CD4-positive, CD25-positive, alpha-beta regulatory T cell (primary cell): ENCODE measurements around the gene SDF4. TPM values are rescaled to one million over a fixed set of nuclear protein-coding genes. Genes with fewer than 3 reads are reported as not detected.
A peak's percentile ranks its signal among the peaks of the same experiment; 100 is the strongest.
"Not testable (repeated sequence)": the region's sequence is repeated elsewhere in the genome, so short reads cannot be mapped to it uniquely, and the experiment has no call there.

Source experiments
- ATAC-seq, 2 donors: fragments of 150-1000 bp; cut with Tn5 transposase; one replicate each; pipeline ENCODE4 v1.10.0; 2021; ENCODE audit warnings: low read depth in 2 of 2, moderate number of reproducible peaks in 2 of 2, moderate library complexity in 1 of 2
- DNase-seq, 3 donors: peaks; one replicate each; pipeline versions ENCODE4 v3.0.0 to v3.0.0-alpha.2; 2012 to 2022; ENCODE audit warnings: mixed read lengths in 1 of 3
- H3K27ac ChIP-seq: one replicate; pipeline ENCODE4 v1.7.0; 2013; ENCODE audit warnings: mild to moderate bottlenecking, low read length; ENCODE audit not compliant: insufficient read depth, poor library complexity, severe bottlenecking
- H3K27me3 ChIP-seq: one replicate; pipeline ENCODE4 v1.7.0; 2013; ENCODE audit warnings: low read length; ENCODE audit not compliant: control insufficient read depth, insufficient read depth
- H3K36me3 ChIP-seq: one replicate; pipeline ENCODE4 v1.7.0; 2013; ENCODE audit warnings: mild to moderate bottlenecking, low read length, moderate library complexity; ENCODE audit not compliant: control insufficient read depth, insufficient read depth
- H3K4me1 ChIP-seq: 2 replicates; pipeline ENCODE4 v1.7.0; 2013; ENCODE audit warnings: mild to moderate bottlenecking, low read length; ENCODE audit not compliant: insufficient read depth, control insufficient read depth, poor library complexity, severe bottlenecking
- H3K4me3 ChIP-seq: one replicate; pipeline ENCODE4 v1.7.0; 2013; ENCODE audit warnings: low read depth, mild to moderate bottlenecking, low read length, moderate library complexity
- H3K9me3 ChIP-seq, 2 experiments: 1 replicate in 1 of 2; 2 replicates in 1 of 2; pipeline ENCODE4 v1.7.0; 2013; ENCODE audit warnings: low read length in 2 of 2, mild to moderate bottlenecking in 1 of 2, moderate library complexity in 1 of 2; ENCODE audit not compliant: control insufficient read depth in 2 of 2
- H3K27ac Mint-ChIP-seq, 3 donors: one replicate each; pipeline ENCODE4 v1.8.0; 2020 to 2022; ENCODE audit warnings: mild to moderate bottlenecking in 3 of 3, mixed read lengths in 3 of 3, moderate library complexity in 2 of 3
- H3K27me3 Mint-ChIP-seq: one replicate; pipeline ENCODE4 v1.8.0; 2022; ENCODE audit warnings: mild to moderate bottlenecking, mixed read lengths
- H3K36me3 Mint-ChIP-seq: one replicate; pipeline ENCODE4 v1.8.0; 2020; ENCODE audit warnings: mixed read lengths
- H3K4me1 Mint-ChIP-seq, 4 donors: one replicate each; pipeline ENCODE4 v1.8.0; 2020 to 2022; ENCODE audit warnings: mixed read lengths in 4 of 4, mild to moderate bottlenecking in 1 of 4
- H3K4me3 Mint-ChIP-seq, 4 donors: one replicate each; pipeline ENCODE4 v1.8.0; 2020 to 2022; ENCODE audit warnings: mild to moderate bottlenecking in 4 of 4, mixed read lengths in 4 of 4, moderate library complexity in 3 of 4
- H3K9me3 Mint-ChIP-seq, 7 donors: one replicate each; pipeline ENCODE4 v1.8.0; 2020 to 2022; ENCODE audit warnings: mixed read lengths in 7 of 7, mild to moderate bottlenecking in 3 of 7, moderate library complexity in 2 of 7
- polyA plus RNA-seq, 4 donors: library from polyadenylated mRNA; unstranded; fragments of 300-500 nt; fragmentation: Illumina TruSeq; gene quantifications; one replicate each; pipeline ENCODE4 v1.2.3, GENCODE V29; 2021
- total RNA-seq: library from RNA; stranded (reverse); gene quantifications from one replicate; pipeline ENCODE4 v1.2.3, GENCODE V29; 2022

The SDF4 gene
- total and polyA plus RNA-seq, 5 donors from 2014 or later, result 70.3 to 165 (median 103) TPM

DNA sequence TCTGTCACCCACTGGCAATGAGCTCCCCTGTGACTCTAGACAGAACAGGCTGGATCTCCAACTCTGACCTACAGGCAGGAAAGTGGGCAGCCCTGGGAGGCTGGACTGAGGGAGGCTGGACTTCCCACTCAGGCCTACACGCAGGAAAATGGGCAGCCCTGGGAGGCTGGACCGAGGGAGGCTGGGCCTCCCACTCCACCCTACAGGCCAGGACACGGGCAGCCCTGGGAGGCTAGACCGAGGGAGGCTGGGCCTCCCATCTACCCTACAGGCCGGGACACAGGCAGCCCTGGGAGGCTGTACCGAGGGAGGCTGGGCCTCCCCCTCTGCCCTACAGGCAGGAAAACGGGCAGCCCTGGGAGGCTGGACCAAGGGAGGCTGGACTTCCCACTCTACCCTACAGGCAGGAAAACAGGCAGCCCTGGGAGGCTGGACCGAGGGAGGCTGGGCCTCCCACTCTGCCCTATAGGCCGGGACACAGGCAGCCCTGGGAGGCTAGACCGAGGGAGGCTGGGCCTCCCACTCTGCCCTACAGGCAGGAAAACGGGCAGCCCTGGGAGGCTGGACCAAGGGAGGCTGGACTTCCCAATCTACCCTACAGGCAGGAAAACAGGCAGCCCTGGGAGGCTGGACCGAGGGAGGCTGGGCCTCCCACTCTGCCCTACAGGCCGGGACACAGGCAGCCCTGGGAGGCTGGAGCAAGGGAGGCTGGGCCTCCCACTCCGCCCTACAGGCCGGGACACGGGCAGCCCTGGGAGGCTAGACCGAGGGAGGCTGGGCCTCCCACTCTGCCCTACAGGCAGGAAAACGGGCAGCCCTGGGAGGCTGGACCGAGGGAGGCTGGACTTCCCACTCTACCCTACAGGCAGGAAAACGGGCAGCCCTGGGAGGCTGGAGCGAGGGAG lies 16.5 kb upstream of the SDF4 start:
- not testable (repeated sequence) for H3K27me3 Mint-ChIP-seq, H3K4me3 ChIP-seq, H3K27me3 ChIP-seq, H3K4me3 Mint-ChIP-seq, DNase-seq, H3K9me3 Mint-ChIP-seq, H3K36me3 ChIP-seq, H3K9me3 ChIP-seq, H3K36me3 Mint-ChIP-seq, H3K27ac ChIP-seq, ATAC-seq
- H3K4me1 ChIP-seq, result peaks cover 19% of the 10 kb centered on the region
- peak overlapping the region in 1 of 3 donors; percentile 5 for H3K27ac Mint-ChIP-seq
- H3K4me1 Mint-ChIP-seq, result peaks cover 0 to 22% (median 6%) of the 10 kb centered on the region in 4 donors

DNA sequence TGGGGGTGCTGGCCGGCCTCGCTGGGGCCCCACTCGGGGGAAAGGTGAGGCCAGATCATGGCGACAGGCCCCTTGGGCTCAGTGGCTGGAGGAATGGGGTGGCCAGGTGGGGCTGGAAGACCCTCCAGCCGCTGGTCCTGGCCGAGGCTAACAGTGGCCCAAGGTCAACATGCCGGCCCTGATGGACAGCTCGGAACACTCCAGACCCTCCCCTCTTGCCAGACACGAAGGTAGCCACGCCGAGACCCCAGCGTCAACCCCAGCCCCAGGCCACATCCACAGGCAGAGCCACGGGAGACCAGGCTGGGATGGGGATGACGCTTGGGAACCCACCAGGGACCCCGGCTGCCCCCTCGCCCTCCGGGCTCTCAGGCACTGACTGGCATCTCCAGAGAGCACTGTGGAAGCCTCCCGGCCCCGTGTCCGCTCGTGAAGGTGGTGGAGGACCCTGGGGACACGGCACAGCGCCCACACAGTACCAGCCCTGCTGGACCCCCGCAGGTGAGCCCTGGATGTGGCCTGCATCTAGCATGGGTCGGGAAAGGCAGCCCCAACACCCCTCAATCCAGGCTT lies 15.6 kb upstream of the SDF4 start:
- Histone ChIP-seq H3K27ac (no peak overlapping the region), H3K36me3 (no peaks in the 10 kb centered on the region), H3K9me3 (no peaks in the 10 kb centered on the region), H3K27me3 (no peaks in the 10 kb centered on the region), H3K4me1 (peaks cover 19% of the 10 kb centered on the region), H3K4me3 (no peak overlapping the region)
- DNase-seq (no peak), ATAC-seq (no peak)
- peaks cover 0 to 17% (median 6%) of the 10 kb centered on the region in 4 donors for H3K4me1 Mint-ChIP-seq
- H3K27me3 Mint-ChIP-seq, result peaks cover 4% of the 10 kb centered on the region
- H3K9me3 Mint-ChIP-seq, result no peaks in the 10 kb centered on the region
- H3K27ac Mint-ChIP-seq, result no peak overlapping the region
- no peaks in the 10 kb centered on the region for H3K36me3 Mint-ChIP-seq
- H3K4me3 Mint-ChIP-seq, result no peak overlapping the region

DNA sequence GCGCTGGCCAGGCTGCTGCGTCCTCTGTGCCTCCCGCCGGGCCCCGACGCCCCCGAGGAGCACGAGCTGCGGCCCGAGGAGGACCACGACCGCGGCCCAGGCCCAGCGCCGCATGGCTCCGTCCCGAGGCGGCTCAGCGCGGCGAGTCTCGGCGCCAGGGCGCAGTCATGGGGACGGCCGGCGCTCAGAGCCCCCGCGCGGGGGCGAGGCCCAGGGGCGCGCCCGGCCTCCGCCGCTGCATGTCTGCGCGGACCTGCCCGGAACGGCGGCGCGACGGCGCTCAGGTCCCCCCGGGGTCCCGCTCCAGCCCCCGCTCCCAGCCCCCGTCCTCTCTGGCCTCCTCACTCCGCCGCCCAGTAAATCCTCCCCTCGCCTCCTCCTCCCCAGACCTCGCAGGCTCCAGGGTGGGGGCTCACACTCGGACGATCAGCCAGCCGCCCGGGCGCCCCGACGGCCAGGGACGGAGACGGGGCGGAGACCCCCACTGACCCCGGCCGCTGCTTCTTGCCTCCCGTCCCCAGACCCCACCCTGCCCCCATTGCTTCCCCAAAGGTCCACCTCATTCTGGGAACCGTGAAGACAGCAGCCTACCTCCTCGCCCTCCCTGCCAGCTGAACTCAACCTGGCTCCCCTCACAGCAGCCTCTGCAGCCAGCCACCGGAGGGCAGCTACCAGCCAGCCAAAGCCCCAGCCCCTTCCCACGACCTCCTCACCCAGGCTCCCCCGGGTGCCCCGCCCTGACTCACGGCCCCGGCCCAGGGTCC lies 15.0 kb upstream of the SDF4 start, which contains the start of gene C1QTNF12:
C1QTNF12 (minus strand) TSS at position 146 of the 764 bp plus-strand sequence; CDS start at position 114, 32 bp downstream.
- H3K9me3 Mint-ChIP-seq, result no peaks in the 10 kb centered on the region
- Histone ChIP-seq H3K9me3 (no peaks in the 10 kb centered on the region), H3K27ac (no peak within 1 kb of the TSS), H3K27me3 (no peaks in the 10 kb centered on the region), H3K36me3 (no peaks in the 10 kb centered on the region), H3K4me3 (no peak within 1 kb of the TSS), H3K4me1 (peaks cover 19% of the 10 kb centered on the region)
- no peaks in the 10 kb centered on the region for H3K36me3 Mint-ChIP-seq
- no peak for ATAC-seq
- peaks cover 4% of the 10 kb centered on the region for H3K27me3 Mint-ChIP-seq
- peaks cover 0 to 15% (median 6%) of the 10 kb centered on the region in 4 donors for H3K4me1 Mint-ChIP-seq
- no peak within 1 kb of the TSS for H3K4me3 Mint-ChIP-seq
- peak within 1 kb of the TSS in 1 of 3 donors; percentile 56 for H3K27ac Mint-ChIP-seq
- no peak for DNase-seq

DNA sequence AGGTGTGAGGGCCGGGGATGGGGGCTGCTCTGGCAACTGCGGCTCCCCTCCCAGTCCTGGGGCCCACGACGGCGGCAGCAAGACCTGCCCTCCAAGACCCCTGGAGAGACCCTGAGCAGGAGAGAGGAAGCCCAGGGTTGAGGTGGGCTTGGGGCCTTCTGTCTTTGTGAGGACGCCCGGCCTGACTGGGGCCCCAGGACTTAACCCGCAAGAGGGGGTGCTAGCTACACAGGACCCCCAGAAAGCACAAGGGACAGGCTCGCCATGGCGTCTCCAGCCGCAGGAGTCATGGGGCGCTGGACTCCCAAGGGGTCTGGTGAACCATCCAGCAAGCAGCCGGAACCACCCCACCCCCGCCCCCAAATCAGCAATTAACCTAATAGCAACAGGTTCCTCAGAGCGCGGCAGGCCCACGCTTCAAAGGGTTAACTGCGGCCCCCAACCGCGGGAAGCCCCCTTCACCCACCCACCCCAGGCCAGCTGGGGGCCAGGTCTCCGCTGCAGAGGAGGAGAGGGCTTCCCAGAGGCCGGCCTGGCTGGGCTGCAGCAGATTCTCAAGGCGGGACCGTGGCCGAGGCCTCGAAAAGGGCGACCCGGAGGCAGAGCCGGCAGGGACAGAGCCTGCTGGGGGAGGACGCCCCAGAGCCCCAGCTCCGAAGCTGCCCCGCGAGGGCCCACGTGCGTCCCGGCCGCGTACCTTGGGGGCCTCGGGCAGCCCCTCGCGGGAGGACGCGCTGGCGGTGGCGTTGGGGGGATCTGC lies 14.2 kb upstream of the SDF4 start:
- Mint-ChIP-seq H3K27me3 (peaks cover 4% of the 10 kb centered on the region), H3K27ac (no peak overlapping the region), H3K4me3 (no peak overlapping the region), H3K9me3 (no peaks in the 10 kb centered on the region), H3K36me3 (no peaks in the 10 kb centered on the region), H3K4me1 (peaks cover 0 to 12% (median 4%) of the 10 kb centered on the region in 4 donors)
- DNase-seq, result no peak
- no peaks in the 10 kb centered on the region for H3K9me3 ChIP-seq
- no peak for ATAC-seq
- no peaks in the 10 kb centered on the region for H3K27me3 ChIP-seq
- H3K36me3 ChIP-seq, result no peaks in the 10 kb centered on the region
- no peak overlapping the region for H3K4me3 ChIP-seq
- H3K4me1 ChIP-seq, result peaks cover 14% of the 10 kb centered on the region
- H3K27ac ChIP-seq, result no peak overlapping the region

DNA sequence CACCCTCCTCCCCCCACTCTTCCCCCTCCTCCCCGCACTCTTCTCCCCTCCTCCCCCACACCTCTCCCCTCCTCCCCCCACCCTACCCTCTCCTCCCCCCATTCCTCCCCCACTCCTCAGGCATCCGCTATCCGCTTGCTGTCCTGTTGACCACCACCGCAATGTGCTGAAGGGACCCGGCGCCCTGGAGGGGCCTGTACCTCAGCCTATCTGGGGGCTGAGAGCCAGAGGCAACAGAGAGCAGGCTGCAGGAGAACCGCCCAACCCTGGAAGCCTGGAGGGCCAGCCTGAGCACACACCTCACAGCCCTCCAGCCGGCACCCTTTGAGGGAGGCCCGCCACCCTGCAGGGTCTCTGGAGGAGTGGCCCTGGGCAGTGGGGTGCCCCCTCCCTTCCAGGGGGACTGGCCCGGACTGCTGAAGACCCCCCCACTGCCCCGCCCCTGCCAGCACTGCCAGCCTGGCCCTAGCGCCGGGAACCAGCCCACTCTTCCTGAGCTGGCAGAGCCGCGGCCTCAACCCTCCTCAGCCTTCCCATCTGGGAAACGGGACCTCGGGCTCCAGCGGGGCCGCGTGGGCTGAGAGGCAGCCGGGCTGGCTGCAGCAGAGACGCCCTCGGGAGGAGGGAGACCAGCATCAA lies 13.5 kb upstream of the SDF4 start:
- no peak overlapping the region for H3K27ac Mint-ChIP-seq
- no peak overlapping the region for H3K4me3 Mint-ChIP-seq
- H3K27ac ChIP-seq, result no peak overlapping the region
- DNase-seq (no peak), ATAC-seq (no peak)
- peaks cover 4% of the 10 kb centered on the region for H3K27me3 Mint-ChIP-seq
- no peaks in the 10 kb centered on the region for H3K36me3 ChIP-seq
- H3K4me1 ChIP-seq, result peaks cover 7% of the 10 kb centered on the region
- no peaks in the 10 kb centered on the region for H3K27me3 ChIP-seq
- no peak overlapping the region for H3K4me3 ChIP-seq
- peaks cover 0 to 7% (median 0%) of the 10 kb centered on the region in 4 donors for H3K4me1 Mint-ChIP-seq
- no peaks in the 10 kb centered on the region for H3K9me3 Mint-ChIP-seq
- H3K9me3 ChIP-seq, result no peaks in the 10 kb centered on the region
- H3K36me3 Mint-ChIP-seq, result no peaks in the 10 kb centered on the region

DNA sequence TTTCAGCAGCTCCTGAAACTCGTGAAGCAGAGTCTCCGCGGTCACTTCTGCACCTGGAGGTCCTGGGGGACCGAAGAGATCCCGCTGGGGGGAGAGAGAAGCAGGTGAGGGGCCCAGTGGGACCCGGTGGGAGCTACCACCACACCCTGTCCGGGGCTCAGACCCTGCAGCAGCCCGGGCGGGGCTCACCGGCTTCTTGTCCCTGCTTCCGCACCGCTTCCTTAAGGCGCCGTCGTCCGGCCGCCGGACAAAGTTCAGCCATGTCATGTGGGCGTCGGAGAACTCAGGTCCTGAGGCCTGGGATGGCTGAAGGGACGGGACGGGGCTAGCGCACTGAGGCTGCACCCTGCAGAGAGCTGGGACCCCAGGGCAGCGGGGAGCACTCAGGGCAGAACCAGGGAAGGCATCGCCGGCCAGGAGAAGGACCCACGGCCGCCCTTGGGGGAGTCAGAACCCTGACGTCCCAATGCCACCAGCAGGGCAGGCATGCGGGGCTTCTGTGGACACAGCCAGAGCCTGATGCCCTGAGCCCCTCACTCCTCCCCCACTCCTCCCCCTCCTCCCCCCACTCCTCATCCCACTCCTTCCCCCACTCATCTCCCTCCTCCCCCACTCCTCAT lies 12.5 kb upstream of the SDF4 start:
- no peaks in the 10 kb centered on the region for H3K9me3 Mint-ChIP-seq
- DNase-seq, result no peak
- peaks cover 4% of the 10 kb centered on the region for H3K27me3 Mint-ChIP-seq

More for the DNA sequence above, 12.5 kb upstream of the SDF4 start:
- Histone ChIP-seq H3K36me3 (no peaks in the 10 kb centered on the region), H3K27me3 (no peaks in the 10 kb centered on the region), H3K27ac (no peak overlapping the region), H3K9me3 (no peaks in the 10 kb centered on the region), H3K4me1 (peaks cover 4% of the 10 kb centered on the region), H3K4me3 (no peak overlapping the region)
- no peaks in the 10 kb centered on the region for H3K36me3 Mint-ChIP-seq
- H3K27ac Mint-ChIP-seq, result no peak overlapping the region
- no peaks in the 10 kb centered on the region for H3K4me1 Mint-ChIP-seq
- no peak overlapping the region for H3K4me3 Mint-ChIP-seq
- no peak for ATAC-seq
